Measurements from ENCODE around the gene UBE2S.

UBE2S gene

GRCh38 chr19:55384920-55385723, 22.5 kb downstream of the UBE2S start:
- DNase-seq (ENCODE audit: low read depth, low spot score) = peak; percentile 98

GRCh38 chr19:55384131-55384919, 23.3 kb downstream of the UBE2S start, which contains the start of gene TMEM238:
TSS of gene TMEM238 (minus strand) at chr19:55384292. CDS start at chr19:55384259, 33 bp downstream.
- no peak for DNase-seq (ENCODE audit: low read depth, low spot score)

- peak; percentile 91 for DNase-seq (ENCODE audit: low read depth, low spot score)
These were observed 24.1 kb downstream of the UBE2S start for GRCh38 chr19:55383279-55384130.

- DNase-seq (ENCODE audit: low read depth, low spot score) = no peak
These were observed 25.0 kb downstream of the UBE2S start for GRCh38 chr19:55382522-55383054.

- no peak for DNase-seq (ENCODE audit: low read depth, low spot score)
These were observed 25.6 kb downstream of the UBE2S start for GRCh38 chr19:55382013-55382412.

GRCh38 chr19:55379174-55379573, 28.4 kb downstream of the UBE2S start:
- no peak for DNase-seq (ENCODE audit: low read depth, low spot score)

GRCh38 chr19:55377356-55378131, 30.0 kb downstream of the UBE2S start:
- DNase-seq (ENCODE audit: low read depth, low spot score) = no peak

GRCh38 chr19:55376241-55376933, 31.2 kb downstream of the UBE2S start, which contains the start of gene TMEM190:
TSS of gene TMEM190 (plus strand) at chr19:55376826. CDS start at chr19:55376854, 28 bp downstream.
- DNase-seq (ENCODE audit: low read depth, low spot score) = no peak

- DNase-seq (ENCODE audit: low read depth, low spot score) = peak; percentile 73
These were observed 33.4 kb downstream of the UBE2S start for GRCh38 chr19:55373993-55374757.

GRCh38 chr19:55373306-55373992, 34.1 kb downstream of the UBE2S start:
- DNase-seq (ENCODE audit: low read depth, low spot score) = no peak

GRCh38 chr19:55372316-55373081, 35.1 kb downstream of the UBE2S start:
- DNase-seq (ENCODE audit: low read depth, low spot score) = peak; percentile 79

- DNase-seq (ENCODE audit: low read depth, low spot score) = peak; percentile 89
These were observed 37.1 kb downstream of the UBE2S start, which contains the start of gene IL11 for GRCh38 chr19:55370305-55370988. TSS of gene IL11 (minus strand) at chr19:55370463. CDS start at chr19:55370310, 153 bp downstream.

- peak; percentile 83 for DNase-seq (ENCODE audit: low read depth, low spot score)
These were observed 37.8 kb downstream of the UBE2S start for GRCh38 chr19:55369653-55370304.

- peak; percentile 81 for DNase-seq (ENCODE audit: low read depth, low spot score)
These were observed 38.7 kb downstream of the UBE2S start for GRCh38 chr19:55368701-55369563.

- no peak for DNase-seq (ENCODE audit: low read depth, low spot score)
These were observed 39.5 kb downstream of the UBE2S start for GRCh38 chr19:55368106-55368505.

GRCh38 chr19:55366790-55367189, 40.8 kb downstream of the UBE2S start:
- DNase-seq (ENCODE audit: low read depth, low spot score) = no peak
